NCI-H69 (cell line): ENCODE results near the gene ESF1.

ENCODE experiments used
- DNase-seq: peaks from one replicate; lab custom pipeline; 2025; lab: John Stamatoyannopoulos, UW

ESF1 gene, protein sequence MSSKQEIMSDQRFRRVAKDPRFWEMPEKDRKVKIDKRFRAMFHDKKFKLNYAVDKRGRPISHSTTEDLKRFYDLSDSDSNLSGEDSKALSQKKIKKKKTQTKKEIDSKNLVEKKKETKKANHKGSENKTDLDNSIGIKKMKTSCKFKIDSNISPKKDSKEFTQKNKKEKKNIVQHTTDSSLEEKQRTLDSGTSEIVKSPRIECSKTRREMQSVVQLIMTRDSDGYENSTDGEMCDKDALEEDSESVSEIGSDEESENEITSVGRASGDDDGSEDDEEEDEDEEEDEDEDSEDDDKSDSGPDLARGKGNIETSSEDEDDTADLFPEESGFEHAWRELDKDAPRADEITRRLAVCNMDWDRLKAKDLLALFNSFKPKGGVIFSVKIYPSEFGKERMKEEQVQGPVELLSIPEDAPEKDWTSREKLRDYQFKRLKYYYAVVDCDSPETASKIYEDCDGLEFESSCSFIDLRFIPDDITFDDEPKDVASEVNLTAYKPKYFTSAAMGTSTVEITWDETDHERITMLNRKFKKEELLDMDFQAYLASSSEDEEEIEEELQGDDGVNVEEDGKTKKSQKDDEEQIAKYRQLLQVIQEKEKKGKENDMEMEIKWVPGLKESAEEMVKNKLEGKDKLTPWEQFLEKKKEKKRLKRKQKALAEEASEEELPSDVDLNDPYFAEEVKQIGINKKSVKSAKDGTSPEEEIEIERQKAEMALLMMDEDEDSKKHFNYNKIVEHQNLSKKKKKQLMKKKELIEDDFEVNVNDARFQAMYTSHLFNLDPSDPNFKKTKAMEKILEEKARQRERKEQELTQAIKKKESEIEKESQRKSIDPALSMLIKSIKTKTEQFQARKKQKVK

GRCh38 chr20:13784893-13785715, at the start of gene ESF1, which contains the start of gene NDUFAF5:
ESF1 (minus strand) TSS chr20:13784919; CDS start chr20:13783140, 1,779 bp downstream.
NDUFAF5 (plus strand) TSS chr20:13785028; CDS start chr20:13785069, 41 bp downstream.
- DNase-seq, result peak; percentile 99

DNA sequence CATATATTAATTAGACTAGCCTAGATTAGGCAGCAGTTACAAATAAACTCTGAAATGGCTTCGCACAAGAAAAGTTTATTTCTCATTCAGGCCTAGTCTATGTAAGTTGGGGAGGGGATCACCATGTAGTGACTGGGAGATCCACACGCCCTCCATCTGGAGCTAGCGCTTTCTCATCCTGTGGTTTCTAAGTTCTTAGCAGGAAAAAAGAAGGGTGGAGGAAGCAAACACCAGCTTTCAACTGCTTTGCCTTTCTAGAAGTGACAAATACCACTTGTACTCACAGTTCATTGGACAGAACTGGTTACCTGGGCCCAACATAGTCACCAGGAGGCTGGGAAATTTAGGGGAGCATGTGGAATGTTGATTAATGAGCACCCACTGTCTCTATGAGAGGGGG, 46.8 kb upstream of the ESF1 start:
- no peak for DNase-seq

DNA sequence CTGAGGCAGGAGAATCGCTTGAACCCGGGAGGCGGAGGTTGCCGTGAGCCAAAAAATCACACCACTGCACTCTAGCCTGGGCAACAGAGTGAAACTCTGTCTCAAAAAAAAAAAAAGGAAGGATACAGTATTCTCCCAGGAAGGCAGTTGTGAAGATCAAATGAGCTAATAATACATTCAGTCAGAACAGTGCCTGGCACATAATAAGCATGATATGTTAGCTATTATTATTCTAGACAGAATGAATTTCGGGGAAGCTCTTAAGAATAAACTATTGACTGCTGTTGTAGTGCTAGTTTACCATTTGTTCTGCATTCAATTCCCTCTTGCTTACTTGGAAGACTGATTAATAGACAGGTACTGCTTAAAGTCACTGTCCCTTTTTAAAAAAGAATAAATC, 40.7 kb upstream of the ESF1 start:
- DNase-seq, result no peak

DNA sequence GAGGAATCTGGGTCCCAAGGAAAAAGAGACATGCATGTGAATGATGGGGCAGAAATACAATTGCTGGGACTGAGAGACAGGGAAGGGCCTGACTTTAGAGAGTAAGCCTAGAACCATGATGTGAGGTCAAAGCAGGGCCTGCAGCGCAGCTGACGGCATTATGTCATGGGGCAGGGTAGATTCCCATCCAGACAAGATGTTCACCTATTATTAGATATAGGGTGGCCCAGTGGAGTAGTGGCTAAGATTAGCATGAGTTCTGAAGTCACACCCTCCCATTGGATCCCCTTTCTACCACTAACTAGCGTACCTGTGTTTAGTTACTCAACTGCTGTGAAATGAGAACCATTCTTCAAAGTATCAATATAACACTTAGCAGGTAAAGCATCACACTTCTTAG, 39.7 kb upstream of the ESF1 start:
- DNase-seq, result no peak

DNA sequence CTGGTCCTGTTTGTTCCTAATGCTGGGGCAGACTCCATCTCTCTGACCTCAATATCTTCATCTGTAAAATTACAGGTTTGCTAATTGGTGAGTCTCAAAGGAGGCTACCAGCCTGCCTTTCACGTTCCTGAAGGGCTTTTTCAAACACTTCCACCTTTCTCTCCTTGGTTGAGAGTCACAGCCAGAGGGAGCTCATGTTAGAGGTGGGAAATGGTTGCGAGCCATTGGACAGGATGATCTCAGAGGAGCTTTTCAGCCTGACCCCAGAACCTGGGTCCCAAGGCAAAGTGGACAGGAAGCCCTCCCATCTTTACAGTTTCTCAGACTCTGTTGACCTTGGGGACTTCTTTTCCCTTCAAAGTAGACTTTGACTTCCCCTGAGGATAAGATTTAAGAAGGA, 37.7 kb upstream of the ESF1 start:
- peak; percentile 31 for DNase-seq

DNA sequence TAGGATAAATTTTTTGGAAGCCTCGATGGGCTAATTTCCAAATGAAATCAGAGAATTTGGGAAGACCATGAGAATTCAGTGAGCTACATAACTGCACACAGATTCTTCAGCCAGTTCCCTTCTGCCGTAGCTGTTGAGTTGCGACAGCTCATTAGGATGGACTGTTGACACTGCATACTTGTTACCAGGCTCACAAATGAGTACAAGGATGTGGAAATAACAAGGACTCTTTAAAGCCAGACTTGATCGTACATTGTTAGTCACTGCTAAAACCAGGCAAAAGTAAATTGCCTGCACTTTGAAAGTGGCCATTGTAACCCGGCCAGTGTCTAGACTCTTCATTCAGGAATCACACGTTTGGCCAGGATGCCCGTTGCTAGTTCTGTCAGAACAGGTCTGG, 37.2 kb upstream of the ESF1 start:
- no peak for DNase-seq

- peak; percentile 75 for DNase-seq
These were observed 35.3 kb upstream of the ESF1 start for GRCh38 chr20:13819885-13820645.

GRCh38 chr20:13817342-13817741, 32.6 kb upstream of the ESF1 start:
- DNase-seq, result no peak

- DNase-seq, result no peak
These were observed 32.0 kb upstream of the ESF1 start for GRCh38 chr20:13816757-13817156.

GRCh38 chr20:13814672-13815071, 30.0 kb upstream of the ESF1 start:
- no peak for DNase-seq

- DNase-seq, result no peak
These were observed 29.2 kb upstream of the ESF1 start for GRCh38 chr20:13813910-13814309.

DNA sequence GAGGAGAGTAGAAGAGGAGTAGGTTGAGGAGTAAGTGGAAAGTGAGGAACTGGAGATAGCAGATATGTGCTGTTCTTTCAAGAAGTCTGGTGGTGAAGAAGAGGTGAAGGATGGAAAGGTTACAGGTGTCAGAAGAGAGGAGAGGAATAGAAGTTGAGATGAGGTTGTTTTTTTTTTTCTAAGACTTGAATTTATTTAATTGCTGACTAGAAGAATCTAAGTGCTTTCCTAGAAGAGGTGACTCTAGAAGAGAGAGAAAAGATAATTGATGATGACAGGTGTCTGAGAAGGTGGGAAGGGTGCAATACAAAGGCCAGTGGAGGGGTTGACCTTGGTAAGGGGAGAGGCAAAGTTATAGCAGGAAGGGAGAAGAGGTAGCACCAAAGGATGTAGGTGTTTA, 25.7 kb upstream of the ESF1 start:
- no peak for DNase-seq

- DNase-seq, result no peak
These were observed 25.1 kb upstream of the ESF1 start for GRCh38 chr20:13809855-13810254.

- DNase-seq, result no peak
These were observed 24.7 kb upstream of the ESF1 start for GRCh38 chr20:13809373-13809772.

- peak; percentile 81 for DNase-seq
These were observed 16.0 kb upstream of the ESF1 start for GRCh38 chr20:13800728-13801134.

DNA sequence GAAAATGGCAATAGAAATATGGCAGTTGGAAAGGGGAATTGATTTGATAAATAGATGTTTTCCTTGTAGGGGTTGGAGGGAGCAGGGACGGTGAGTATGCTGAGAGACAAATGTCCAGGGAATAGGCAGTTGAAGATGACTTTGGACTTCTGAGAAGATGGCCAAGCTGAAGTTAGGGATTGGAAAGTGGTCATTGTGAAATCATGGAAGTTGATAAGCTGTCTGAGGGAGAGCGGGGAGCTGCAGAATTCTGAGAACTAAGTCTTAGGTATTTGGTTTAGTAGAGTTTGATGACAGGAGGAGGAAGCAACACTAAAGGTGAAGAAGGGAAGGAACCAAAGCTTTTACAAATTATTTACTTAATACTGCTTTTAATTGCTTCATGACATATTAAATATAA, 15.3 kb upstream of the ESF1 start:
- no peak for DNase-seq

DNA sequence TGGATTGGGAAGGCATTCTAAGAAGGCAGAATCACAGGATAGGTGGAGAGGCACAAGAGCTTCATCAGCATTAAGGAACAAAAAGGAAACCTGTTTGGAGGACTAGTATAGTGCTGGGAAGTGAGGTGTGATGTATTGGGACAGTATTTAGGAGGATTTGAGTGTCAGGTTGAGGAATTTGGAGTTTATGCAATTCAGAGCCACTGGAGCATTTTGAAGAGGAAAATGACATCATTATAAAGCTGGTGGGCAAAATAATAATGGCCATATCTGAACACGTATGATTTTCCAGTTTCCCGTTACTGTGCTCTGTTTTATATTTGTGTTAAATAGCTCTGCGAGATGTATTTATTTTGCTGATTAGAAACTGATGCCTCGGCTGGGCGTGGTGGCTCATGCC, 14.3 kb upstream of the ESF1 start:
- DNase-seq, result no peak

DNA sequence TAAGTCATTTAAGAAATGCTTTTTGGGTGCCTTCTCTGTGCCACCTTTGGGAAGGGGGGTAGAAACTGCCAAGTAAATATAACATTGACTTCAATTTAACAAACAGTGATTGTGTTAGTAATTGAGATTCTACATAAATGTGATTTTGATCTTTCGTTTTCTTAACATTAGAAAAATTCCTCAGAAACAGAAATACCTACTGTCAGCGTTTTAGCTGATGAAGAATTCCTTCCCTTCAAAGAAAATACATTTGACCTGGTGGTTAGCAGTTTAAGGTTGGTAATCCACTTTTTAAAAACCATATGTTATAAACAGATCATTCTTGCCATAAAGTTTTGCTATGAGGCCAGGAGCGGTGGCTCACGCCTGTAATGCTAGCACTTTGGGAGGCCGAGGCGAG, 9.9 kb upstream of the ESF1 start:
- no peak for DNase-seq

- no peak for DNase-seq
These were observed 8.3 kb upstream of the ESF1 start for GRCh38 chr20:13793001-13793400.

GRCh38 chr20:13791540-13792459, 7.1 kb upstream of the ESF1 start:
- DNase-seq, result no peak
